SW 1271 (cell line): ENCODE data around the gene KRTAP10-3.

ENCODE experiments used
- DNase-seq, 2 experiments: peaks; one replicate each; lab custom pipeline; 2025; lab: John Stamatoyannopoulos, UW

The KRTAP10-3 gene

DNA sequence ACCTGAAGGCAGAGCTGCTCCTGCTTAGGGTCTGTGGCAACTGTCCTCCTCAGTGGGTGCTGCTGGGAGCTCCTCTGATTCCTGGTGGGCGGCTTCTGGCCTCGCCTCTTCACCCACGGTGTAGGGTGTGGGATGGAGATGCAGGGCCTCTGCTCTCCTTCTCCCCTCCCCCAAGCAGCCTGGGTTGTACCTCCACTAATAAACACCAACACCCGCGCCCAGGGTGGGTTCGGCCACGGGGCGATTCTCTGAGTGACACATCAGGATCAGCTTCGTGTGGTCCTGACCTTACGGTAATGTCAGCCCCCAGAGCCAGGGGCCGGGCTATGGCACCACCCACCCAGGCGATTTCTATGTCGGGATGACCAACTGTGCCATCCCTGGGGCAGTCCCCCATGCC is 42.3 kb downstream of the KRTAP10-3 start:
- no peak for DNase-seq

- DNase-seq: no peak
Observed at GRCh38 chr21:44515359-44516165, 43.0 kb downstream of the KRTAP10-3 start.

DNA sequence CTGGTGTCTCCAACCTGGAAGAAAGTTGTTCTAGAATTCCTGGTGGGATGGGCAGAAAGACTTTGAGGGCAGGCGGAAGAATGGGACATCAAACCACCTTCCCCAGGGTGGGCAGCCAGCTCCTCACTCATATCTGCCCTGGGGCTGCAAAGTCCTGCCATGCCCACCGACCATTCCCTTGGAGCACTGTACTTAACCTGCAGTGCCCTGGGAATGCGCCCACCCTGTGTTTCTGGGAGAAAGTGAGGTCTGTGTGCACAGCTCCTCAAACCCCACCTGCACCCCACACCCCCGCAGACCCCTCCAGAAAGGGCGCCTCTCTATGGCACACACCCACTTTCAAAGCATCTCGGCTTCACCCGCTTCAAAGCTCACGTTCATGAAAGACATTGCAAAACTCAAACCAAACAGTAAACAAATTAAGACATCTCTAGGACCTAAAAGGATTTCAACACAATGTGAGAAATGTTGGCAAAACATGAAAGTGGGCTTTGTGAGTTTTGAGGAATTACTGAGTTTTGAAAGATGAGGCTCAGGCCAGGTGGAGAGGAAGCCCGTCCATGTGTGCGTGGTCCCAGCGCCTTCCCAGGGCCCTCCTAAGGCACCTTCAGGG is 43.7 kb downstream of the KRTAP10-3 start:
- DNase-seq: no peak

DNA sequence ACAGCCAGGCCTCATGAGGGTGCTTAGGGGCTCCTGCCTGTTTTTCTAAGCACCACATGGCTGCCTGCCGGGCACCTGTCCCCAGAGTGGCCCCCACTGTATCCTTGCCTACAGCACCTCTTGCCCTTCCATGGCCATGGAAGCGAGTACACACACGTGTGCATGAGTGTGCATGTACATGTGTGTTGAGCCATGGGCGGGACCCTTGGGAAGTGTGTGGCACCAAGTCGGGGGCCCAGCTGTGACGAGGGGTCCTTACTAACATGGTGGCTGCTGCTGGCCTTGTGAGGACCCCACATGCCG is 44.4 kb downstream of the KRTAP10-3 start:
- DNase-seq: no peak

DNA sequence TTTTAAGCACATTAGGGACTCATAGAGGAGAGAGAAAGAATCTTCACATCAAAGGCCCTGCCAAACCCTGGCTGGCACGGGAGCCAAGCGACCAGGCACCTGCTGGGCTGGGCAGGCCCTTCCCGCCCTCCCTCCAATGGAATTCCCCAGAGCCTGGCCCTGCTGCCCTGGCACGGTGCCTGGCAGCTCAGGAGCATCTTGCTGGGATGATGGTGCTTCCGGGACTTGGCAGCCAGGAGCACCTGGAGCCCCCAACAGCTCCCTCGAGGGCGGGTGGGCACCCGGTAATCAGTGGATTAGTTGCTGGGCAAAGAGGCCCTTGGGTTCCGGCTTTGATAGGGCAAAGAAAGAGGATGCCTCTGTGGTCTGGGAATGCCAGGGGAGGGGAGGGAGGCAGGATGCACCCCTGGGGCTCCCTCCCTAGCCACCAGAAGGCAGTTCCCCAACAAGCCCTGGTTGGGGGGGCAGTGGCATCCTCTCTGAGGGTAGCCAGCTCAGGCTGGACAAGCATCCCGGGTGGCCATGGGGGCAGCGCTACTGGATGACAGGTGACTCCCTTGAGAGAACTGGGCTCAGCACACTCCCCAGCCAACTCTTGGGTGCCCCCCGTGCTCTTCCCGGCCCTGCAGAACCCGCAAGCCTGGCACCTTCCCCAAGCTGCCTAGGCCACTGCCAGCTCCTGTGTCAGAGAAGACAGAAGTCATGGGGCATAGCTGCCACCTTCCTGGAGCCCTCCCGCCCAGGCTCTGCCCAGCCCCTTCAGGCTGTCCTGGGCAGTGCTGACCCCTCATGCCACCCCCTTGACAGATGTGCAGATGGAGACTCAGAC is 45.0 kb downstream of the KRTAP10-3 start:
- no peak for DNase-seq

DNA sequence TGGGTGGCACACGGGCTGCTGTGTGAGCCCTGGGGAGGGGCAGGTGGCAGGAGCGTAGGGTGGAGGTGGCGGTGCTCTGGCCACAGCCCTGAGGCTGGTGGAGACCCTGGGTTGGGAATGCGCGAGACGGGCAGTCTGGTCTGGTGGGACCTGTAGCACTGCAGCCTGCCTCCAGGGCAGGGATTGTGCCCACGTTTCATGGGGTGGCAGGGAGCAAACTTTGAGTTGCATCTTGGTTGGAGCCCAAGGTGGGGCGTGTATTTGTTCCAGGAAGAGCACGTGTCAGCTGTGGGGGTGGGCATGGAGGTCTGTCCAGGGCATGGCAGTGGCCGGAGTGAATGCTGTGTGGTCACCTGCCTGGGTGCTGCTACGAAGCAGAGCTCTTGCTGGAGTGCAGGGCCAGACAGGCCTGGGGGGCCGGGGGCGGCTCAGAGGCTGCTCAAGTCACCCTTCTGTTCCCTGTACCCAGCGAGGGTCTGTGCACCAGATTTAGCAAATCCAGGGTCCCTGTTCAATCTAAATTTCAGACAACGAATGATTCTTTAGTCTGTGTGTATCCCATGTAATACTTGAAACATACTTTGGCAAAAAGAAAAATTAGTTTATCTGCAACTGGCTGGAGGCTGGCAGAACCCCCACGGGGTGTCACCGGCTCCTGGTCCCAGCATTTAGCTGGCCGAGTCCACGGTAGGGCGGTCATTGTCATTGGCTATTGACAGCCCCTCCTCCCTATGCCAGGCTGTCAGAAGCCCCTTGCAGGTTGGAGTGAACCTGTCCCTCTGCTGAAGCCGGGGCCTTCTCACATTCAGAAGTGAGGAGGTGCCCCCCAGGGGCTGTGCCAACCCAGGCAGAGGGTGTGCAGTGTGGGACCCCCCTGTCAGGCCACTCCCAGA is 45.9 kb downstream of the KRTAP10-3 start:
- no peak for DNase-seq

DNA sequence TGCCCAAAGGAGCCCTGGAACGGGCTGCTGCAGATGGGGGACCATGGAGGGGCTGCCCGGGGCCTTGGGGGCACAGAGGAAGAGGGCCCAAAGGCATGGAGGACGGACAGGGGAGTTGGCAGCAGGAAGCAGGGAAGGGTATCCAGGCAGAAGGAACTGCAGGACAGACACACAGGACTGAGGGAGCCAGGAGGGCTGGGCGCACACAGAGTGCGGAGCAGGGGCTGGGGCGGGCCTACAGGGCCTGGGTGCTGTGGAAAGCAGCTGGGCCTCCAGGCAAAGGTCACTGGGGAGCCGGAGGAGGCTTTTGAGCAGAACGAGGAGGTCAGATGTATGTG is 46.7 kb downstream of the KRTAP10-3 start:
- DNase-seq: no peak

DNA sequence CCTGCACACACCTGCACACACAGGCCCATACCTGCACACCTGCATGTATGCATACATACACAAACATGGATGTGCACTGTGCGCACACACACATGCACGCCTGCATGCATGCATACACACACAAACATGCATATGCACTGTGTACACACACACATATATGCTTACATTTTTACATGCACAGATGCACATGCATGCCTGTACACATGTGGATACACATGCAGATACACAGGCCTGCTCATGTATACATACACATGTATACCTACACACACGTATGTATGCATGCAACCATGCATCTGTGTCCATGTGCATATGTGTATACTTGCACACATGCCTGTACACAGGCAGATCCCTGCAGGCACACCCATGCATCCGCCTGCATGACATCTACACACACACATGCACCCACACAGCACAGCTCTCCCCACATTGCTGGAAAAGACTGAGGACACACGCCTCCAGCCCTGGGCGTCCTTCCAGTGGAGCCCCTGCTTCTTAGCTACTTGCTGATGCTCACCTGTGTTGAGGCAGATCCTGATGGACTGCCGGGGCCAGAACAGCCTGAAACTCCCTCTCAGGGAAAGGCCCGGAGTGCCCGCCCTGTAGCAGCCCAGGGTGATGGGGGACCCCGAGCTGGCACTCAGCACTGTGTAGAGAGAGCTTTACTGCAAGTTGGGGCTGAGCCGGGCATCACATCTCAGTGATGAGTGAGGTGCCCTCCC is 47.2 kb downstream of the KRTAP10-3 start:
- DNase-seq: no peak

GRCh38 chr21:44510508-44511218 is 47.9 kb downstream of the KRTAP10-3 start:
- DNase-seq: peak in 1 of 2 experiments; percentile 18

GRCh38 chr21:44510109-44510507 is 48.5 kb downstream of the KRTAP10-3 start:
- DNase-seq: no peak

- DNase-seq: peak in 1 of 2 experiments; percentile 49
Observed at GRCh38 chr21:44509539-44509938, 49.1 kb downstream of the KRTAP10-3 start.

DNA sequence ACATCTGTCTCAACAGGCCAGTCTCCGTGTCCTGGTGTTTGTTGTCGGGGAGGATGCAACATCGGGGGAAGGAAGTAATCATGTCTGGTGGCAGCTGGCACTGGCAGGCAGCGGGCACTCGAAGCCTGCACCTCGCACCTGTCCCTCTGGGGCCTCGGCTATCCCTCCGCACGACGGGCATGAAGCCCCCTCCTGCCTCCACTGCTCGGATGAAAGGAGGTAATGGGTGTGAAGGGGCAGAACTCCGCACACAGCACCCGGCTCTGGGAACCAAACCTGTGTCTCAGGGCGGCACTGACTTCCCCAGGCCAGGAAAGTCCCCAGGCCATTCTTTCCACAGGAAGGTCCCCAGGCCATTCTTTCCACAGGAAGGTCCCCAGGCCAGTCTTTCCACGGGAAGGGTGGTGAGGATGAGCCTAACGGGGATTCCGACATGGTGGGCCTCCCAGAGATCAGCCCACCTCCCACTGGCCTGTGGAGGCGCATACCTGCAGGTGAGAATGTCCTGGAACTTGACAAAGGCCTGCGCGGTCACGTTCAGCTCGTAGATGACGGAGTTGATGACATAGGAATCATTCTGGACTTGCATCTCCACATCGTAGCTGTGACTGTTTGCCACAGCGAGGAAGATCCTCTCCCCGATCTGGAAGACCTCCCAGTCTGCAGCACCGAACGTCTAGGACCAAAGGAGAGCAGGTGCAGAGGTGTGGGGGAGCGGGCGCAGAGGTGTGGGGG is 49.7 kb downstream of the KRTAP10-3 start:
- DNase-seq: no peak

- DNase-seq: no peak
Observed at GRCh38 chr21:44508426-44508710, 50.2 kb downstream of the KRTAP10-3 start.
